Endothelial cell of umbilical vein (primary cell): ENCODE data around the gene ITPR2.

Experiments
- CTCF ChIP-seq, 2 donors: IDR thresholded peaks; 1 replicate in 1 of 2; 2 replicates in 1 of 2; pipeline ENCODE4 v1.5.1; 2011; ENCODE audit warnings: low read length in 2 of 2, mild to moderate bottlenecking in 2 of 2, moderate library complexity in 2 of 2, control low read depth in 1 of 2, inconsistent platforms in 1 of 2, low read depth in 1 of 2; ENCODE audit not compliant: insufficient read depth in 1 of 2; ENCODE audit errors: extremely low read depth in 1 of 2
- EZH2 ChIP-seq: IDR thresholded peaks from 2 replicates; pipeline ENCODE4 v1.6.1; 2012; ENCODE audit warnings: borderline replicate concordance, low read depth, mild to moderate bottlenecking, moderate library complexity, low read length, inconsistent platforms; ENCODE audit not compliant: severe bottlenecking
- POLR2A ChIP-seq: IDR thresholded peaks from 2 replicates; pipeline ENCODE4 v1.6.1; 2012; ENCODE audit warnings: low read depth, mild to moderate bottlenecking, control low read depth, low read length
- POLR2AphosphoS5 ChIP-seq: IDR thresholded peaks from 2 replicates; pipeline ENCODE4 v1.6.1; 2012; ENCODE audit warnings: low read depth, mild to moderate bottlenecking, control low read depth, low read length, moderate library complexity; ENCODE audit not compliant: insufficient read depth
- TF ChIP-seq, protein P1 (sequence below): IDR thresholded peaks from 2 replicates; pipeline ENCODE4 v1.6.1; 2011; ENCODE audit not compliant: insufficient read depth, insufficient read length

DNA sequence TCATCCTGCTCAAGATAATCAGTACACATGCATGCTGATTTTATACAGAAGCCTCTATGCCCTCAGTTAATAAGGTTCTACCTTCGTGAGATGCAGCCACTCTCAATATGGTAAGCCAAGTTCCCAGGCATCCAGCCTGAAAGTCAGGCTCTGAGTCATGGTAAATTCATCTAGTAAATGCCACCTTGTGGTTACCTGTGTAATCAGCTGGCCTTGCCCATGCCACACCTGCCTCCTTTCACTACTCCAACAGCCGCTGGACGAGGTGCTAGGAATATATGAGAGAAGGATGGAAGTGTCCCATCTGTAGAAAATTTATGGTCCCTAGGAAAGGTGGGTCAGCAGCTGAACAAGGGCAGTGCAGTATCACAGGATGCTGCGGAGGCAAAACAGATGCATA is 430.3 kb downstream of the ITPR2 start:
- TF ChIP-seq POLR2AphosphoS5 (no peak), CTCF (IDR thresholded peaks at IDR 0.05; ENCODE audit: extremely low read depth in 1 of 2, insufficient read depth in 1 of 2, low read depth in 1 of 2, low read length in 2 of 2) (no peak), EZH2 (no peak), POLR2A (no peak)
- TF ChIP-seq, protein P1, sequence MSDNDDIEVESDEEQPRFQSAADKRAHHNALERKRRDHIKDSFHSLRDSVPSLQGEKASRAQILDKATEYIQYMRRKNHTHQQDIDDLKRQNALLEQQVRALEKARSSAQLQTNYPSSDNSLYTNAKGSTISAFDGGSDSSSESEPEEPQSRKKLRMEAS, result no peak
